ENCODE measurements around the gene NDEL1. TPM values are rescaled to one million over a fixed set of nuclear protein-coding genes. Genes with fewer than 3 reads are reported as not detected.
A peak's percentile ranks its signal among the peaks of the same experiment; 100 is the strongest.

Gene NDEL1
- polyA plus RNA-seq, 3 donors: 29.8 to 58.3 (median 39.7) TPM

- no peaks in the 10 kb centered on the region for H3K27me3 ChIP-seq (ENCODE audit: control insufficient read depth in 2 of 2, insufficient read depth in 2 of 2, low read length in 2 of 2)
- peaks cover 0 to 11% of the 10 kb centered on the region in 2 donors for H3K36me3 Mint-ChIP-seq
- peaks cover 0 to 5% (median 0%) of the 10 kb centered on the region in 7 donors for H3K9me3 Mint-ChIP-seq
- no peak for DNase-seq
- peak overlapping the region; percentile 54 for H3K9ac ChIP-seq (ENCODE audit: insufficient read depth, low read length, poor library complexity, severe bottlenecking)
- H3K4me3 Mint-ChIP-seq: peak overlapping the region; percentile 85 to 91
- no peaks in the 10 kb centered on the region for H3K9me3 ChIP-seq (replicated peaks in 1 of 2; ENCODE audit: control insufficient read depth in 1 of 2, insufficient read depth in 1 of 2, low read length in 2 of 2)
- H4K20me1 ChIP-seq (ENCODE audit: insufficient read depth, low read length): no peaks in the 10 kb centered on the region
- peaks cover 73% of the 10 kb centered on the region for H3K4me1 Mint-ChIP-seq
- peak overlapping the region; percentile 93 to 99 (median 96) for H3K27ac Mint-ChIP-seq
- intact Hi-C loops (cut with micrococcal nuclease): loop anchor here in 1 of 2 donors (5.0 kb wide), 1 partner anchor 39 kb away; no protein-coding TSS in a partner anchor
- H2AFZ ChIP-seq (ENCODE audit: insufficient read depth, low read depth, low read length, poor library complexity, severe bottlenecking): peak overlapping the region; percentile 18
- H3K27ac ChIP-seq (ENCODE audit: low read depth in 1 of 2, low read length in 2 of 2): peak overlapping the region; percentile 87
- H3K4me1 ChIP-seq (ENCODE audit: control insufficient read depth in 1 of 2, insufficient read depth in 2 of 2, low read length in 2 of 2): peaks cover 50 to 81% of the 10 kb centered on the region in 2 donors
- H3K4me2 ChIP-seq (replicated peaks; ENCODE audit: extremely low read depth, low read length, poor library complexity, severe bottlenecking): peak overlapping the region; percentile 82
- WGBS (ENCODE audit: insufficient coverage): 62% methylated on average over 2 of the region's 4 CpGs
- H3K4me3 ChIP-seq (replicated peaks in 1 of 3; ENCODE audit: low read depth in 2 of 3, low read length in 3 of 3): peak overlapping the region; percentile 37 to 78 (median 57)
- H3K27me3 Mint-ChIP-seq (ENCODE audit: low read depth in 3 of 3): peaks cover 0 to 7% (median 3%) of the 10 kb centered on the region in 3 donors
- TF ChIP-seq CTCF (IDR thresholded peaks at IDR 0.05): no peak
- H3K36me3 ChIP-seq (replicated peaks in 1 of 2; ENCODE audit: control insufficient read depth in 1 of 2, insufficient read depth in 2 of 2, low read length in 2 of 2): no peaks in the 10 kb centered on the region
- peaks cover 7% of the 10 kb centered on the region for H3K79me2 ChIP-seq (ENCODE audit: insufficient read depth, low read length)
These were observed 22.4 kb upstream of the NDEL1 start for GRCh38 chr17:8413328-8413727.

- DNase-seq: no peak
- Mint-ChIP-seq H3K27ac (peak overlapping the region in 1 of 7 donors; percentile 94), H3K27me3 (ENCODE audit: low read depth in 3 of 3) (peaks cover 0 to 7% (median 3%) of the 10 kb centered on the region in 3 donors), H3K9me3 (peaks cover 0 to 5% (median 0%) of the 10 kb centered on the region in 7 donors), H3K4me3 (peak overlapping the region; percentile 41 to 85), H3K36me3 (peaks cover 0 to 11% of the 10 kb centered on the region in 2 donors), H3K4me1 (peaks cover 79% of the 10 kb centered on the region)
- Histone ChIP-seq H3K79me2 (ENCODE audit: insufficient read depth, low read length) (peaks cover 10% of the 10 kb centered on the region), H3K9ac (ENCODE audit: insufficient read depth, low read length, poor library complexity, severe bottlenecking) (no peak overlapping the region), H3K27ac (ENCODE audit: low read depth in 1 of 2, low read length in 2 of 2) (no peak overlapping the region), H3K36me3 (replicated peaks in 1 of 2; ENCODE audit: control insufficient read depth in 1 of 2, insufficient read depth in 2 of 2, low read length in 2 of 2) (no peaks in the 10 kb centered on the region), H3K4me3 (replicated peaks in 1 of 3; ENCODE audit: low read depth in 2 of 3, low read length in 3 of 3) (peak overlapping the region in 1 of 3 experiments; percentile 78), H2AFZ (ENCODE audit: insufficient read depth, low read depth, low read length, poor library complexity, severe bottlenecking) (no peak overlapping the region), H4K20me1 (ENCODE audit: insufficient read depth, low read length) (no peaks in the 10 kb centered on the region), H3K9me3 (replicated peaks in 1 of 2; ENCODE audit: control insufficient read depth in 1 of 2, insufficient read depth in 1 of 2, low read length in 2 of 2) (no peaks in the 10 kb centered on the region), H3K4me1 (ENCODE audit: control insufficient read depth in 1 of 2, insufficient read depth in 2 of 2, low read length in 2 of 2) (peaks cover 56 to 87% of the 10 kb centered on the region in 2 donors), H3K27me3 (ENCODE audit: control insufficient read depth in 2 of 2, insufficient read depth in 2 of 2, low read length in 2 of 2) (no peaks in the 10 kb centered on the region), H3K4me2 (replicated peaks; ENCODE audit: extremely low read depth, low read length, poor library complexity, severe bottlenecking) (peak overlapping the region; percentile 82)
- TF ChIP-seq CTCF (IDR thresholded peaks at IDR 0.05): no peak
- intact Hi-C loops (cut with micrococcal nuclease): loop anchor here in 1 of 2 donors (5.0 kb wide), 1 partner anchor 38 kb away; no protein-coding TSS in a partner anchor
These were observed 21.7 kb upstream of the NDEL1 start for GRCh38 chr17:8413938-8414337.
